Measurements from ENCODE around the gene DIS3L2.

- TF ChIP-seq POLR2AphosphoS5 (IDR thresholded peaks at IDR 0.05; ENCODE audit: low read depth, low read length) (no peak), REST (IDR thresholded peaks at IDR 0.05; ENCODE audit: insufficient read depth in 1 of 2, low read depth in 2 of 2, low read length in 2 of 2) (no peak), SIN3A (IDR thresholded peaks at IDR 0.05; ENCODE audit: borderline replicate concordance, insufficient read depth, low read length) (no peak), TAF1 (IDR thresholded peaks at IDR 0.05; ENCODE audit: borderline replicate concordance, insufficient read depth, low read length) (no peak)
Measured at GRCh38 chr2:232104076-232104646, 142.6 kb downstream of the DIS3L2 start.

All from PFSK-1 (cell line).